Vagina (tissue), 2 donors: ENCODE results near the gene EPHB1. TPM values are rescaled to one million over a fixed set of nuclear protein-coding genes. Genes with fewer than 3 reads are reported as not detected.

Experiments used
- DNase-seq, 2 donors: peaks; one replicate each; pipeline ENCODE4 v3.0.0-alpha.2; 2017; ENCODE audit errors: extremely low spot score in 2 of 2
- H3K27ac ChIP-seq: fragments of 200-600 bp; sonication (generic); one replicate; pipeline ENCODE4 v1.5.1; 2019
- H3K27me3 ChIP-seq: fragments of 200-600 bp; sonication (generic); one replicate; pipeline ENCODE4 v1.5.1; 2019
- H3K36me3 ChIP-seq, 2 donors: fragments of 200-600 bp; sonication (generic); one replicate each; pipeline ENCODE4 v1.5.1; 2017 to 2019
- H3K4me1 ChIP-seq: fragments of 200-600 bp; sonication (generic); one replicate; pipeline ENCODE4 v1.5.1; 2019
- H3K4me3 ChIP-seq, 2 donors: fragments of 200-600 bp; sonication (generic); 1 replicate in 1 of 2; 2 replicates in 1 of 2; pipeline ENCODE4 v1.5.1; 2016 to 2019
- H3K9me3 ChIP-seq: fragments of 200-600 bp; sonication (generic); one replicate; pipeline ENCODE4 v1.5.1; 2019
- CTCF ChIP-seq, 3 experiments: fragments of 450-650 bp in 2 of 3; fragments of 200-600 bp in 1 of 3; sonication (generic) in 1 of 3; IDR thresholded peaks; one replicate each; pipeline ENCODE4 v1.5.1; 2017 to 2019; ENCODE audit warnings: antibody characterized with exemption in 3 of 3, mild to moderate bottlenecking in 2 of 3, moderate library complexity in 2 of 3
- POLR2A ChIP-seq, 2 donors: fragments of 450-650 bp; IDR thresholded peaks; one replicate each; pipeline ENCODE4 v1.6.1; 2017; ENCODE audit warnings: antibody characterized with exemption in 2 of 2, mild to moderate bottlenecking in 2 of 2, moderate library complexity in 2 of 2
- POLR2AphosphoS5 ChIP-seq, 2 donors: sonication (generic); formaldehyde crosslinking; IDR thresholded peaks; one replicate each; pipeline ENCODE4 v1.9.0; 2017; ENCODE audit warnings: antibody characterized with exemption in 2 of 2, mild to moderate bottlenecking in 2 of 2, low read depth in 1 of 2; ENCODE audit not compliant: insufficient read depth in 1 of 2
- intact Hi-C: fragments of 100-400 bp; cut with DNase I; formaldehyde crosslinking; loops from one replicate; pipeline ENCODE4 v1.15.1; 2023
- total RNA-seq: library from RNA; depleted of rRNA; stranded (reverse); fragments of >200 nt; gene quantifications from one replicate; pipeline ENCODE4 v1.2.3, GENCODE V29; 2016

Gene EPHB1
- total RNA-seq, 1 donor from 2014 or later, result 2.2 TPM

- Histone ChIP-seq H3K4me3 (no peak overlapping the region), H3K36me3 (no peaks in the 10 kb centered on the region), H3K27ac (no peak overlapping the region), H3K9me3 (no peaks in the 10 kb centered on the region), H3K4me1 (no peaks in the 10 kb centered on the region), H3K27me3 (no peaks in the 10 kb centered on the region)
- TF ChIP-seq POLR2AphosphoS5 (IDR thresholded peaks at IDR 0.05; ENCODE audit: insufficient read depth in 1 of 2, low read depth in 1 of 2), result no peak
- intact Hi-C loops, result no loop called here
- DNase-seq, result no peak
Measured at GRCh38 chr3:135091946-135092345, 296.9 kb downstream of the EPHB1 start.

DNA sequence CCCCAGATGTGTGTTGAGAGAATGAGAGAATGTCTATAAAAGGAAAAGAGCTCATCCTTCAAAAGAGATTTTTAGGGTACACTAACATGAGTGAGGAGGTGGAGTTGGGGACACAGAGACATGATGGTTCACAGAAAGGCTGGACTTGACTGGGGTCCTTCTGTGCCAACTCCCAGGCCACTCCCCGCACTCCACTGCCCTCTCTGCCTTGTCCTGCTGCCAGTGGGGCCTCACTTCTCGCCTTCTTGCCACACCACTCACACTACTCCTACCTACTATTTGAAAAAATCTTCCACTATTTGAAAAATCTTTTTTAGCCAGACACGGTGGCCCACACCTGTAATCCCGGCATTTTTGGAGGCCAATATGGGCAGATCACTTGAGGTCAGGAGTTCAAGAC lies 298.1 kb downstream of the EPHB1 start:
- no peak for DNase-seq
- no peak overlapping the region for H3K4me3 ChIP-seq
- no peak overlapping the region for H3K27ac ChIP-seq
- H3K4me1 ChIP-seq, result no peaks in the 10 kb centered on the region
- no peak for TF ChIP-seq CTCF (IDR thresholded peaks at IDR 0.05)
- no peak for TF ChIP-seq POLR2A (IDR thresholded peaks at IDR 0.05)
- TF ChIP-seq POLR2AphosphoS5 (IDR thresholded peaks at IDR 0.05; ENCODE audit: insufficient read depth in 1 of 2, low read depth in 1 of 2), result no peak
- H3K27me3 ChIP-seq, result no peaks in the 10 kb centered on the region
- H3K36me3 ChIP-seq, result no peaks in the 10 kb centered on the region
- intact Hi-C loops, result no loop called here
- H3K9me3 ChIP-seq, result no peaks in the 10 kb centered on the region

DNA sequence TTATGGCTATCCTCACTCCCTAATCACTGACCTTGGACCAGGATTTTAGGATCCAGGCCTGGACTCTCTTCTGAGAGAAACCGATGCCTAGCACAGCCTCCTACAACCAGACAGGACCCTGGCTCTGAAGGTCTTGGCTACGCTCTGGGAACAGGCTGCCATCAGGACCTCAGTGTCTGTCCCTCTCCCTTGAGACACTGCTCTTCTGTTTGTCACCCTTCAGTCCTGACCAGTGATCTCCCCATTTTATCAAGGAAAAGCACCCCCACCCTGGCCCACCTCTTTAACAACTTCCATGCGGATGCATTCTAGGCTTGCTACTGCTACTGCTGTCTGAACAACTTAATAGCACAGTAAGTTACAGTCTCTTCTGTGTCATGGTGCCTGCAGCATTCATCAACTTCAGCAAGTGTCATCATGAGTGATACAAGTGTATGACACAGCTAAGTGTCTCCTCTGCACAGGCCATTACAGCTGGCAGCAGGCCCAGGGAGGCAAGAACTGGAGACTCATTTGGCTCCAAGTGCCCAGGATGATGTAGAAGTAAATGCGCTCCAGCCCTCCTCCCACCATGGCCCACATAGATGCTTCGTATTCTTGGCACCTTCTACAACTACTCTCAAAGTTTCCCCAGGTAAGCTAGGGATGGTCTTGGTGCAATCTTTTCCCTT lies 302.4 kb downstream of the EPHB1 start:
- intact Hi-C loops, result no loop called here
- no peak for DNase-seq
- H3K9me3 ChIP-seq, result no peaks in the 10 kb centered on the region
- no peaks in the 10 kb centered on the region for H3K36me3 ChIP-seq
- no peak overlapping the region for H3K27ac ChIP-seq
- TF ChIP-seq POLR2A (IDR thresholded peaks at IDR 0.05) (no peak), CTCF (IDR thresholded peaks at IDR 0.05) (no peak), POLR2AphosphoS5 (IDR thresholded peaks at IDR 0.05; ENCODE audit: insufficient read depth in 1 of 2, low read depth in 1 of 2) (no peak)
- no peaks in the 10 kb centered on the region for H3K4me1 ChIP-seq
- H3K27me3 ChIP-seq, result no peaks in the 10 kb centered on the region
- no peak overlapping the region for H3K4me3 ChIP-seq

GRCh38 chr3:135099734-135100355 lies 304.8 kb downstream of the EPHB1 start:
- TF ChIP-seq POLR2A (IDR thresholded peaks at IDR 0.05) (no peak), CTCF (IDR thresholded peaks at IDR 0.05) (no peak), POLR2AphosphoS5 (IDR thresholded peaks at IDR 0.05; ENCODE audit: insufficient read depth in 1 of 2, low read depth in 1 of 2) (no peak)
- H3K4me1 ChIP-seq, result no peaks in the 10 kb centered on the region
- no peaks in the 10 kb centered on the region for H3K27me3 ChIP-seq
- H3K27ac ChIP-seq, result no peak overlapping the region
- no peaks in the 10 kb centered on the region for H3K36me3 ChIP-seq
- DNase-seq, result no peak
- intact Hi-C loops, result no loop called here
- no peak overlapping the region for H3K4me3 ChIP-seq
- H3K9me3 ChIP-seq, result no peaks in the 10 kb centered on the region

GRCh38 chr3:135100366-135100765 lies 305.3 kb downstream of the EPHB1 start:
- DNase-seq, result no peak
- H3K27me3 ChIP-seq, result no peaks in the 10 kb centered on the region

More at GRCh38 chr3:135100366-135100765, 305.3 kb downstream of the EPHB1 start:
- Histone ChIP-seq H3K9me3 (no peaks in the 10 kb centered on the region), H3K36me3 (no peaks in the 10 kb centered on the region), H3K4me1 (no peaks in the 10 kb centered on the region), H3K4me3 (no peak overlapping the region), H3K27ac (no peak overlapping the region)
- no peak for TF ChIP-seq CTCF (IDR thresholded peaks at IDR 0.05)
- TF ChIP-seq POLR2AphosphoS5 (IDR thresholded peaks at IDR 0.05; ENCODE audit: insufficient read depth in 1 of 2, low read depth in 1 of 2), result no peak
- no peak for TF ChIP-seq POLR2A (IDR thresholded peaks at IDR 0.05)
- intact Hi-C loops, result no loop called here
